ENCODE results near the gene ATP1A3.

The ATP1A3 gene

GRCh38 chr19:41959056-41960053 is 34.7 kb downstream of the ATP1A3 start, which contains the start of gene RABAC1:
Gene RABAC1, minus strand, starts transcription at chr19:41959321. Its CDS starts 29 bp downstream, at chr19:41959292.
- H3K27ac ChIP-seq (ENCODE audit: low read depth, low read length), result peak within 1 kb of the TSS; percentile 39
- no peaks in the 10 kb centered on the region for H3K27me3 ChIP-seq (ENCODE audit: insufficient read depth, low read length)
- H3K79me2 ChIP-seq (ENCODE audit: control insufficient read depth, insufficient read depth, low read length, unreplicated experiment), result no peaks in the 10 kb centered on the region
- H3K4me3 ChIP-seq (ENCODE audit: low read depth, low read length), result peak within 1 kb of the TSS; percentile 88
- no peaks in the 10 kb centered on the region for H3K36me3 ChIP-seq (ENCODE audit: insufficient read depth, low read length)
- H3K4me1 ChIP-seq (ENCODE audit: control insufficient read depth, insufficient read depth, low read length, unreplicated experiment), result peaks cover 7% of the 10 kb centered on the region
- H2AFZ ChIP-seq (ENCODE audit: low read length, unreplicated experiment), result no peak within 1 kb of the TSS

- Histone ChIP-seq H3K36me3 (ENCODE audit: insufficient read depth, low read length) (no peaks in the 10 kb centered on the region), H3K79me2 (ENCODE audit: control insufficient read depth, insufficient read depth, low read length, unreplicated experiment) (no peaks in the 10 kb centered on the region), H2AFZ (ENCODE audit: low read length, unreplicated experiment) (no peak overlapping the region), H3K27me3 (ENCODE audit: insufficient read depth, low read length) (no peaks in the 10 kb centered on the region), H3K27ac (ENCODE audit: low read depth, low read length) (peak overlapping the region; percentile 39), H3K4me3 (ENCODE audit: low read depth, low read length) (peak overlapping the region; percentile 88), H3K4me1 (ENCODE audit: control insufficient read depth, insufficient read depth, low read length, unreplicated experiment) (peaks cover 7% of the 10 kb centered on the region)
Measured at GRCh38 chr19:41958367-41959055, 35.5 kb downstream of the ATP1A3 start.

GRCh38 chr19:41957838-41958366 is 36.1 kb downstream of the ATP1A3 start:
- no peak overlapping the region for H2AFZ ChIP-seq (ENCODE audit: low read length, unreplicated experiment)
- H3K27ac ChIP-seq (ENCODE audit: low read depth, low read length), result no peak overlapping the region
- no peaks in the 10 kb centered on the region for H3K27me3 ChIP-seq (ENCODE audit: insufficient read depth, low read length)
- no peaks in the 10 kb centered on the region for H3K79me2 ChIP-seq (ENCODE audit: control insufficient read depth, insufficient read depth, low read length, unreplicated experiment)
- H3K4me1 ChIP-seq (ENCODE audit: control insufficient read depth, insufficient read depth, low read length, unreplicated experiment), result peaks cover 7% of the 10 kb centered on the region
- no peaks in the 10 kb centered on the region for H3K36me3 ChIP-seq (ENCODE audit: insufficient read depth, low read length)
- H3K4me3 ChIP-seq (ENCODE audit: low read depth, low read length), result peak overlapping the region; percentile 88

- no peak overlapping the region for H2AFZ ChIP-seq (ENCODE audit: low read length, unreplicated experiment)
- H3K4me3 ChIP-seq (ENCODE audit: low read depth, low read length), result peak overlapping the region; percentile 88
- H3K27ac ChIP-seq (ENCODE audit: low read depth, low read length), result no peak overlapping the region
- H3K27me3 ChIP-seq (ENCODE audit: insufficient read depth, low read length), result no peaks in the 10 kb centered on the region
- no peaks in the 10 kb centered on the region for H3K36me3 ChIP-seq (ENCODE audit: insufficient read depth, low read length)
- peaks cover 7% of the 10 kb centered on the region for H3K4me1 ChIP-seq (ENCODE audit: control insufficient read depth, insufficient read depth, low read length, unreplicated experiment)
- no peaks in the 10 kb centered on the region for H3K79me2 ChIP-seq (ENCODE audit: control insufficient read depth, insufficient read depth, low read length, unreplicated experiment)
Measured at GRCh38 chr19:41957161-41957837, 36.7 kb downstream of the ATP1A3 start.

GRCh38 chr19:41956621-41957020 is 37.4 kb downstream of the ATP1A3 start:
- Histone ChIP-seq H3K79me2 (ENCODE audit: control insufficient read depth, insufficient read depth, low read length, unreplicated experiment) (no peaks in the 10 kb centered on the region), H2AFZ (ENCODE audit: low read length, unreplicated experiment) (no peak overlapping the region), H3K36me3 (ENCODE audit: insufficient read depth, low read length) (no peaks in the 10 kb centered on the region), H3K27ac (ENCODE audit: low read depth, low read length) (no peak overlapping the region), H3K4me3 (ENCODE audit: low read depth, low read length) (no peak overlapping the region), H3K27me3 (ENCODE audit: insufficient read depth, low read length) (no peaks in the 10 kb centered on the region), H3K4me1 (ENCODE audit: control insufficient read depth, insufficient read depth, low read length, unreplicated experiment) (peaks cover 7% of the 10 kb centered on the region)

GRCh38 chr19:41955521-41955920 is 38.5 kb downstream of the ATP1A3 start:
- no peaks in the 10 kb centered on the region for H3K79me2 ChIP-seq (ENCODE audit: control insufficient read depth, insufficient read depth, low read length, unreplicated experiment)
- H3K27ac ChIP-seq (ENCODE audit: low read depth, low read length), result no peak overlapping the region
- H3K27me3 ChIP-seq (ENCODE audit: insufficient read depth, low read length), result no peaks in the 10 kb centered on the region
- H3K4me1 ChIP-seq (ENCODE audit: control insufficient read depth, insufficient read depth, low read length, unreplicated experiment), result peaks cover 7% of the 10 kb centered on the region
- no peak overlapping the region for H2AFZ ChIP-seq (ENCODE audit: low read length, unreplicated experiment)
- H3K4me3 ChIP-seq (ENCODE audit: low read depth, low read length), result no peak overlapping the region
- H3K36me3 ChIP-seq (ENCODE audit: insufficient read depth, low read length), result no peaks in the 10 kb centered on the region

- Histone ChIP-seq H3K79me2 (ENCODE audit: control insufficient read depth, insufficient read depth, low read length, unreplicated experiment) (no peaks in the 10 kb centered on the region), H3K4me3 (ENCODE audit: low read depth, low read length) (peak overlapping the region; percentile 51; the same call in 1 of the 2 replicates), H3K27ac (ENCODE audit: low read depth, low read length) (no peak overlapping the region), H3K27me3 (ENCODE audit: insufficient read depth, low read length) (no peaks in the 10 kb centered on the region), H3K4me1 (ENCODE audit: control insufficient read depth, insufficient read depth, low read length, unreplicated experiment) (no peaks in the 10 kb centered on the region), H2AFZ (ENCODE audit: low read length, unreplicated experiment) (no peak overlapping the region), H3K36me3 (ENCODE audit: insufficient read depth, low read length) (no peaks in the 10 kb centered on the region)
Measured at GRCh38 chr19:41951686-41952172, 42.3 kb downstream of the ATP1A3 start.

- Histone ChIP-seq H3K4me1 (ENCODE audit: control insufficient read depth, insufficient read depth, low read length, unreplicated experiment) (no peaks in the 10 kb centered on the region), H3K36me3 (ENCODE audit: insufficient read depth, low read length) (no peaks in the 10 kb centered on the region), H2AFZ (ENCODE audit: low read length, unreplicated experiment) (no peak overlapping the region), H3K27me3 (ENCODE audit: insufficient read depth, low read length) (no peaks in the 10 kb centered on the region), H3K27ac (ENCODE audit: low read depth, low read length) (no peak overlapping the region), H3K4me3 (ENCODE audit: low read depth, low read length) (no peak overlapping the region), H3K79me2 (ENCODE audit: control insufficient read depth, insufficient read depth, low read length, unreplicated experiment) (no peaks in the 10 kb centered on the region)
Measured at GRCh38 chr19:41947091-41947490, 46.9 kb downstream of the ATP1A3 start.

GRCh38 chr19:41945135-41945766 is 48.8 kb downstream of the ATP1A3 start:
- Histone ChIP-seq H3K27me3 (ENCODE audit: insufficient read depth, low read length) (no peaks in the 10 kb centered on the region), H3K4me1 (ENCODE audit: control insufficient read depth, insufficient read depth, low read length, unreplicated experiment) (no peaks in the 10 kb centered on the region), H3K79me2 (ENCODE audit: control insufficient read depth, insufficient read depth, low read length, unreplicated experiment) (no peaks in the 10 kb centered on the region), H3K4me3 (ENCODE audit: low read depth, low read length) (no peak overlapping the region), H3K36me3 (ENCODE audit: insufficient read depth, low read length) (no peaks in the 10 kb centered on the region), H3K27ac (ENCODE audit: low read depth, low read length) (no peak overlapping the region), H2AFZ (ENCODE audit: low read length, unreplicated experiment) (no peak overlapping the region)

GRCh38 chr19:41944336-41944735 is 49.7 kb downstream of the ATP1A3 start:
- no peak overlapping the region for H2AFZ ChIP-seq (ENCODE audit: low read length, unreplicated experiment)
- H3K27me3 ChIP-seq (ENCODE audit: insufficient read depth, low read length), result no peaks in the 10 kb centered on the region
- H3K4me1 ChIP-seq (ENCODE audit: control insufficient read depth, insufficient read depth, low read length, unreplicated experiment), result no peaks in the 10 kb centered on the region
- H3K79me2 ChIP-seq (ENCODE audit: control insufficient read depth, insufficient read depth, low read length, unreplicated experiment), result no peaks in the 10 kb centered on the region
- no peak overlapping the region for H3K4me3 ChIP-seq (ENCODE audit: low read depth, low read length)
- no peak overlapping the region for H3K27ac ChIP-seq (ENCODE audit: low read depth, low read length)
- no peaks in the 10 kb centered on the region for H3K36me3 ChIP-seq (ENCODE audit: insufficient read depth, low read length)

Data from ACC112 (cell line).